Stimulated activated naive B cell treated with anti-CD40 and anti-IgM and Interleukin-4, amounts not matched to agents 10 μg/mL and 1 μg/mL and 100 μg/mL, for 72 hours (primary cell): Measurements from ENCODE around the gene NOB1.

Experiments used
- ATAC-seq, 2 donors: fragments of 150-1000 bp; cut with Tn5 transposase; replicated peaks; 2 replicates each; pipeline ENCODE4 v1.10.0; 2021; ENCODE audit warnings: moderate library complexity in 1 of 2
- DNase-seq: peaks from one replicate; pipeline ENCODE4 v3.0.0; 2021
- H3K27ac Mint-ChIP-seq: one replicate; pipeline ENCODE4 v1.8.0; 2022; ENCODE audit warnings: mild to moderate bottlenecking, mixed read lengths
- H3K27me3 Mint-ChIP-seq, 2 donors: one replicate each; pipeline ENCODE4 v1.8.0; 2022; ENCODE audit warnings: mixed read lengths in 2 of 2
- H3K36me3 Mint-ChIP-seq, 2 donors: one replicate each; pipeline ENCODE4 v1.8.0; 2022; ENCODE audit warnings: mixed read lengths in 2 of 2, mild to moderate bottlenecking in 1 of 2
- H3K4me1 Mint-ChIP-seq, 2 donors: one replicate each; pipeline ENCODE4 v1.8.0; 2022; ENCODE audit warnings: mixed read lengths in 2 of 2, mild to moderate bottlenecking in 1 of 2
- H3K4me3 Mint-ChIP-seq, 2 donors: one replicate each; pipeline ENCODE4 v1.8.0; 2022; ENCODE audit warnings: mild to moderate bottlenecking in 2 of 2, mixed read lengths in 2 of 2, moderate library complexity in 1 of 2
- H3K9me3 Mint-ChIP-seq, 2 donors: one replicate each; pipeline ENCODE4 v1.8.0; 2022; ENCODE audit warnings: mixed read lengths in 2 of 2, mild to moderate bottlenecking in 1 of 2

NOB1 gene

GRCh38 chr16:69721441-69721957 lies 33.2 kb downstream of the NOB1 start:
- DNase-seq (no peak), ATAC-seq (no peak)
- Mint-ChIP-seq H3K9me3 (no peaks in the 10 kb centered on the region), H3K4me3 (no peak overlapping the region), H3K4me1 (peaks cover 21 to 22% of the 10 kb centered on the region in 2 donors), H3K36me3 (peaks cover 16 to 29% of the 10 kb centered on the region in 2 donors), H3K27ac (no peak overlapping the region), H3K27me3 (no peaks in the 10 kb centered on the region)

GRCh38 chr16:69720822-69721430 lies 33.8 kb downstream of the NOB1 start:
- no peak overlapping the region for H3K27ac Mint-ChIP-seq

GRCh38 chr16:69718111-69718764 lies 36.5 kb downstream of the NOB1 start:
- Mint-ChIP-seq H3K36me3 (peaks cover 21 to 28% of the 10 kb centered on the region in 2 donors), H3K4me1 (peaks cover 4 to 9% of the 10 kb centered on the region in 2 donors), H3K27ac (no peak overlapping the region), H3K4me3 (no peak overlapping the region), H3K9me3 (no peaks in the 10 kb centered on the region), H3K27me3 (no peaks in the 10 kb centered on the region)
- DNase-seq, result no peak
- ATAC-seq, result no peak

More at GRCh38 chr16:69720822-69721430, 33.8 kb downstream of the NOB1 start:
- peaks cover 17 to 19% of the 10 kb centered on the region in 2 donors for H3K4me1 Mint-ChIP-seq
- no peak for DNase-seq
- no peaks in the 10 kb centered on the region for H3K27me3 Mint-ChIP-seq
- H3K9me3 Mint-ChIP-seq, result no peaks in the 10 kb centered on the region
- no peak for ATAC-seq
- H3K36me3 Mint-ChIP-seq, result peaks cover 16 to 27% of the 10 kb centered on the region in 2 donors
- H3K4me3 Mint-ChIP-seq, result no peak overlapping the region

DNA sequence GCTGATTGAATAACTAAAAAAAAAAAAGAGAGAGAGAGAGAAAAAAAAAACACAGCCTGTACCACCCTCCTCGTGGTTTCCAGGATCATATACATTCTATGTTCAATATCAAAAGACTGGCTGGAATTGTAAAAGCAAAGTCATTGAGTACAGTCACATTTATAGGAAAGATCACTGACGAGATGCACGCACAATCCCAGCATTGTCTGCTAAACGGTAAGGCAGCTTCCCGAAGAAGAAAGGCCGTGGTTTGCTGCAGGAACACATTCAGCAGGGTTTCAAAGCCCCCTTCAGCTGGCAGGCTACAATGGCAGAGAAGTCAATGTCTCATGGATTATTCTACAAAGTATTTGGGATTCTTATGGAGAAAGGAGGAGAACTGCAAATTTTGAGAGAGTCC lies 37.7 kb downstream of the NOB1 start:
- no peaks in the 10 kb centered on the region for H3K4me1 Mint-ChIP-seq
- no peak overlapping the region for H3K27ac Mint-ChIP-seq

DNA sequence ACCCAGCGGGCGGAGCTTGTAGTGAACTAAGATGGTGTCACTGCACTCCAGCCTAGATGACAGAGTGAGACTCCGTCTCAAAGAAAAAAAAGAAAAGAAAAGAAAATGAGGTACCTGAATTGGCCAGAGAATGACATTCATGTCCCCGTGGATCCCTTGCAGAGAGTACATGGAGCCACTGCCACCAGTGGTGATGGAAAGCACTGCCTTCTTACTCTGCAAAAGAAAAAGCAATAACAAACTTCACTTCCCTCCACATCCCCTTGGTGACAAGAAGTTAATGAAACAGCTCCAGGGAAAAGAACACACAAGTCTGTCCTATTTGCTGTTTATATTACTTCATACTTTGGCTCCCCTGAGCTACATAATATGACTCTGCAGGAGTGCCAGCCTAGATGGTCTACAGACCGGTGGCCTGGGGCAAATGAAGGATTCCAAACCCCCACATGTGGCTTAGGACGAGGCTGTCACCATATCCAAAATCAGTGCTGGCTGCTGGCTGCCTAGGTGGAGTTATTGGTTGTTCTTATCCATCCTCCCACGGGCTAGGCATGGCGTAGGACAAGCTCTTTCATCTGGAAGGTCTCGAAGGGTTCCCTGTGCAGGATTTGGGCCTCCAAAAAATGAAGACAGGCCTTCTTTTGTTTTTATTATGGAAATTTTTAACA lies 41.7 kb downstream of the NOB1 start:
- Mint-ChIP-seq H3K27me3 (no peaks in the 10 kb centered on the region), H3K4me1 (no peaks in the 10 kb centered on the region), H3K9me3 (no peaks in the 10 kb centered on the region), H3K36me3 (peaks cover 33 to 41% of the 10 kb centered on the region in 2 donors), H3K4me3 (no peak overlapping the region), H3K27ac (peak overlapping the region; percentile 31)
- no peak for ATAC-seq
- DNase-seq, result no peak

More for the DNA sequence above, 37.7 kb downstream of the NOB1 start:
- Mint-ChIP-seq H3K9me3 (no peaks in the 10 kb centered on the region), H3K36me3 (peaks cover 28 to 32% of the 10 kb centered on the region in 2 donors), H3K27me3 (no peaks in the 10 kb centered on the region), H3K4me3 (no peak overlapping the region)
- ATAC-seq, result no peak
- no peak for DNase-seq

DNA sequence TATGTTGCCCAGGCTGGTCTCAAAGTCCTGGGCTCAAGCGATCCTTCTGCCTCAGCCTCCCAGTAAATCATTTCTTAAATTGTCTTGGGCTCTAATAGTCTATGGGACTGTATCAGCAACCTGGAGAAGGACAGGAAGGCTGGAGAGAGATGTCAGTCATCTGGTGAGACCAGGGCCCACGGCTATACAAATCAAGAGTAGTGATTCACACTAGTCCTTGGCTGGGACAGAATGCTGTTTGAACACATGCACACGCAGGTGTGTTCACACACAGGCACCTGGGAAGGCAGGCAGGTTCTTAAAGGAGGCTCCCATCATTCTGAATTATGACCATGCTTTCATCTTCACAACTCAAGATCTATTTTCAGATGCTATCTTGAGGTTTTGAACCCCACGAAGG lies 42.4 kb downstream of the NOB1 start:
- H3K9me3 Mint-ChIP-seq, result no peaks in the 10 kb centered on the region
- DNase-seq, result no peak
- H3K4me1 Mint-ChIP-seq, result no peaks in the 10 kb centered on the region
- H3K27ac Mint-ChIP-seq, result no peak overlapping the region
- no peaks in the 10 kb centered on the region for H3K27me3 Mint-ChIP-seq
- peaks cover 30 to 42% of the 10 kb centered on the region in 2 donors for H3K36me3 Mint-ChIP-seq
- no peak overlapping the region for H3K4me3 Mint-ChIP-seq
- no peak for ATAC-seq

DNA sequence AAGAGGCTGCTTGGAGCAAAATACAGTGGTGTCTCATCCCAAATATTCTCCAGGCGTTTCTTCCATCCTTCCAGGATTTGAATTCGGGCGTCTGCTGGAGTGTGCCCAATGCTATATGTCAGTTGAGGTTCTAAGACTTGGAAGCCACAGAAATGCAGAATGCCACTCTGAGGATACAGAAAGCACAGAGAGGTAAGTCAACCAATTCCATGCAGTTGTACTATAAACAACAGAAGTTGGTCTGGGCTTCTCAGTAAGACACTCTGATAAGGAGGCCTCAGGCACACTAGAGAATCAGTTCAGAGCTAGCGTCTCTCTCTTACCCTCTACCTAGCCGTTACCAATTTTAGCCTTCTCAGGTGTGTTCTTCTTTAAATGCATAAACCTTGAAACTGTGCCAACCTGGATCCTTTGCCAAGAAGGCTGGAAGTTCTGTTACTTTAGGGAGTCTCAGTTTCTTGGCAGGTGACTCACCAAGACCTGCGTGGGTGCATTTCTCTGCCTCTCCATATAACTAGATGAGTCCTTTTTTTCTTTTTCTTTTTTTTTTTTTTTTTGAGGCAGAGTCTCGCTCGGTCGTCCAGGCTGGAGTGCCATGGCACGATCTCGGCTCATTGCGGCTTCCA lies 43.5 kb downstream of the NOB1 start:
- Mint-ChIP-seq H3K4me3 (no peak overlapping the region), H3K9me3 (no peaks in the 10 kb centered on the region), H3K27ac (no peak overlapping the region), H3K27me3 (no peaks in the 10 kb centered on the region), H3K36me3 (peaks cover 26 to 35% of the 10 kb centered on the region in 2 donors), H3K4me1 (no peaks in the 10 kb centered on the region)
- ATAC-seq, result no peak
- no peak for DNase-seq

GRCh38 chr16:69709456-69710084 lies 45.2 kb downstream of the NOB1 start:
- peak in 1 of 2 donors; percentile 34 for ATAC-seq
- H3K4me3 Mint-ChIP-seq, result no peak overlapping the region
- H3K27me3 Mint-ChIP-seq, result no peaks in the 10 kb centered on the region
- H3K27ac Mint-ChIP-seq, result no peak overlapping the region
- H3K9me3 Mint-ChIP-seq, result no peaks in the 10 kb centered on the region
- DNase-seq, result no peak
- H3K36me3 Mint-ChIP-seq, result peaks cover 21 to 30% of the 10 kb centered on the region in 2 donors
- H3K4me1 Mint-ChIP-seq, result no peaks in the 10 kb centered on the region

DNA sequence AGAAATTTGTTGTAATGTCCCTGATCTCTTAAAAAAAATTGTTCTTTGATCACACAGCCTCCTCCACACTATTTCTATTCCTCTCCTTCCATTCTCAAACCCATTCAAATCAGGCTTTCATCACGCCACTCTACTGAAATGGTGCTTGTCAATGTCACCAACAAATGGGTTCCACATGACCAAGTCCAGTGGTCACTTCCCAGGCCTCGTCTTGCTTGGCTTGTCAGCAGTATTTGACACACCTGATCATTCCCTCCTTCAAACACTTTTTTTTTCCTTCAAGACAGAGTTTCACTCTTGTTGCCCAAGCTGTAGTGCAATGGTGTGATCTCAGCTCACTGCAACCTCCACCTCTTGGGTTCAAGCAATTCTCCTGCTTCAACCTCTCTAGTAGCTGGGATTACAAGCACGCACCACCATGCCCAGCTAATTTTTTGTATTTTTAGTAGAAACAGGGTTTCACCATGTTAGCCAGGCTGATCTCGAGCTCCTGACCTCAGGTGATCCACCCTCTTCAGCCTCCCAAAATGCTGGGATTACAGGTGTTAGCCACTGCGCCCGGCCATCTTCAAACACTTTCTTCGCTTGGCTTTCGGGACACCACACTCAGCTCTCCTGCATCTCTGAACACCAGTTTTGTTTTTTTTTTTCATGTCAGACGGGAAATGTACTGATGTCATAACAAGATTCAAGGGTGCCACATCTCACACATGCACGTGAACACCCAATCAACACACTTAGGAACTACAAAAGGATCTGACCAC lies 46.6 kb downstream of the NOB1 start:
- peaks cover 0 to 1% of the 10 kb centered on the region in 2 donors for H3K4me1 Mint-ChIP-seq
- no peak for ATAC-seq
- H3K4me3 Mint-ChIP-seq, result no peak overlapping the region
- peak overlapping the region; percentile 67 for H3K27ac Mint-ChIP-seq
- DNase-seq, result no peak
- H3K36me3 Mint-ChIP-seq, result peaks cover 24 to 31% of the 10 kb centered on the region in 2 donors
- H3K27me3 Mint-ChIP-seq, result no peaks in the 10 kb centered on the region
- no peaks in the 10 kb centered on the region for H3K9me3 Mint-ChIP-seq

DNA sequence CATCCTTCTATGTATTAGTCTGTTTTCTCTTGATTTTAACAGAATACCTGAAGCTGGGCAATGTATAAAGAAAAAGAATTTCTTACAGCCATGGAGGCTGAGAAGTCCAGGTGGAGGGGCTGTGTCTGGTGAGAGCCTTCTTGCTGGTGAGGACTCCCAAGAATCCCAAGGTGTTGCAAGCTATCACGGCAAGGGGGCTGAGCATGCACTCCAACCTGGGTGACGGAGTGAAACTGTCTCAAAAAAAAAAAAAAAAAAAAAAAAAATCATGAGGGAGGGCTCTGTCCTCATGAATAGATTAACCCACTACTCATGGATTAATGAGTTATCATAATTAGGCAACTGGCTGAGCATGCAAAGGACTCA lies 47.8 kb downstream of the NOB1 start:
- Mint-ChIP-seq H3K36me3 (peaks cover 13 to 27% of the 10 kb centered on the region in 2 donors), H3K4me1 (peaks cover 0 to 1% of the 10 kb centered on the region in 2 donors), H3K4me3 (no peak overlapping the region), H3K9me3 (no peaks in the 10 kb centered on the region), H3K27ac (peak overlapping the region; percentile 20), H3K27me3 (no peaks in the 10 kb centered on the region)
- ATAC-seq (no peak), DNase-seq (no peak)

DNA sequence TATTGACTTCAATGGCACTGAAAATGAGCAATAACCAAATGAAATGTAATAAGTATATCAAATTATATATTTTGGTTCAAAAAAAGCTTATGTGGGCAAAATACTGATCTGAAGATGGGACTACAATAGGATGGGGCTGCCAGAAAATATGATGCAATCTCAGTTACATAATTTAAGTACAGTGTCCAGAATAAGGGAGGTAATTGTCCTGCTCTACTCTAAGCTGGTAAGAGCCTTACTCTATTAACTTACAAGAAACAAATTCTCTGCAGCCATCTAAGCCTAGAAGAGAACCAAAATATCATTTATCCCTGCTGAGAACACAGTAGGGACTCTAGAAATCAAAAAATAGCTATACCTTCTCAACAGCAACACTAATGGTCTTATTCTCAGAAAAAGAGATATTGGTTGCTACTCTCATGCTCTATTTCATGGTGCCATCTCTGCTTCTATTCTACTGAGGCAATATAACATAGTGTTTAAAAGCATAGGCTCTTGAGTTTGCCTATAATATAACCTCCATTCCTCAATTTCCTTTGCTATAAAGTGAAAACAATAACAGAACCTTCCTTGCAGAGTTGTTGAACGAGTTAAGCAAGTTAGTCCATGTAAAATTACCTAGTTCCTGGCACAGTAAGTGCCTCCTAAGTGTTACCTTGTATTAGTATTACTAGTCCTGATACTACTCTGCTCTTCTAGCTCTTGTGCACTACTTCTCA lies 48.3 kb downstream of the NOB1 start:
- DNase-seq (no peak), ATAC-seq (no peak)
- Mint-ChIP-seq H3K27me3 (no peaks in the 10 kb centered on the region), H3K9me3 (no peaks in the 10 kb centered on the region), H3K4me1 (peaks cover 0 to 1% of the 10 kb centered on the region in 2 donors), H3K27ac (peak overlapping the region; percentile 20), H3K36me3 (peaks cover 13 to 28% of the 10 kb centered on the region in 2 donors), H3K4me3 (no peak overlapping the region)

DNA sequence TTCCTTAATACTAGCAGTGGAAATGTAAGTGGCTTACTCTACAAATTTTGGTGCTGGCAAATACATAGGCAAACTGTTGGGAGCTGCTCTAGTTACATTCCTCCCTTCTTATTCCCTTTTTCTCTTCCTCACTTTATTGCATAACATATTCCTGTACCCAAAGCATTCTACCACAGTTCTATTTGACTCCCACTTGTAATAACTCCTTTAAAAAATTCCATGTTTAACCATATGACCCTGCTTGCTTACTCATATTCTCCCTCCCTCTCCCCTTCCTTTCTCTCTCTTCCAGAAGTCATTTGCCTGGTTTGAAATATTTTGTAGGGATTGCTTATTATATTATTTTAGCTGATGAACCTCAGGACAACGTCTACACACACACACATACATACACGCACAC lies 51.1 kb downstream of the NOB1 start:
- H3K36me3 Mint-ChIP-seq, result peaks cover 17 to 33% of the 10 kb centered on the region in 2 donors
- H3K27ac Mint-ChIP-seq, result no peak overlapping the region
- H3K9me3 Mint-ChIP-seq, result no peaks in the 10 kb centered on the region
- no peak for ATAC-seq
- H3K4me1 Mint-ChIP-seq, result peaks cover 0 to 1% of the 10 kb centered on the region in 2 donors
- no peak overlapping the region for H3K4me3 Mint-ChIP-seq
- DNase-seq, result no peak
- H3K27me3 Mint-ChIP-seq, result no peaks in the 10 kb centered on the region

- Mint-ChIP-seq H3K27me3 (no peaks in the 10 kb centered on the region), H3K27ac (no peak overlapping the region), H3K4me3 (no peak overlapping the region), H3K9me3 (no peaks in the 10 kb centered on the region), H3K36me3 (peaks cover 16 to 30% of the 10 kb centered on the region in 2 donors), H3K4me1 (peaks cover 0 to 1% of the 10 kb centered on the region in 2 donors)
- DNase-seq (no peak), ATAC-seq (no peak)
Measured at GRCh38 chr16:69701866-69702265, 52.9 kb downstream of the NOB1 start.
